ENCODE data around the gene ENTREP1.

- TF ChIP-seq, protein P1, sequence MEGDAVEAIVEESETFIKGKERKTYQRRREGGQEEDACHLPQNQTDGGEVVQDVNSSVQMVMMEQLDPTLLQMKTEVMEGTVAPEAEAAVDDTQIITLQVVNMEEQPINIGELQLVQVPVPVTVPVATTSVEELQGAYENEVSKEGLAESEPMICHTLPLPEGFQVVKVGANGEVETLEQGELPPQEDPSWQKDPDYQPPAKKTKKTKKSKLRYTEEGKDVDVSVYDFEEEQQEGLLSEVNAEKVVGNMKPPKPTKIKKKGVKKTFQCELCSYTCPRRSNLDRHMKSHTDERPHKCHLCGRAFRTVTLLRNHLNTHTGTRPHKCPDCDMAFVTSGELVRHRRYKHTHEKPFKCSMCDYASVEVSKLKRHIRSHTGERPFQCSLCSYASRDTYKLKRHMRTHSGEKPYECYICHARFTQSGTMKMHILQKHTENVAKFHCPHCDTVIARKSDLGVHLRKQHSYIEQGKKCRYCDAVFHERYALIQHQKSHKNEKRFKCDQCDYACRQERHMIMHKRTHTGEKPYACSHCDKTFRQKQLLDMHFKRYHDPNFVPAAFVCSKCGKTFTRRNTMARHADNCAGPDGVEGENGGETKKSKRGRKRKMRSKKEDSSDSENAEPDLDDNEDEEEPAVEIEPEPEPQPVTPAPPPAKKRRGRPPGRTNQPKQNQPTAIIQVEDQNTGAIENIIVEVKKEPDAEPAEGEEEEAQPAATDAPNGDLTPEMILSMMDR (conservative IDR thresholded peaks at IDR 0.05; ENCODE audit: low read length) = no peak
- no peak for TF ChIP-seq EZH2phosphoT487 (IDR thresholded peaks at IDR 0.05; ENCODE audit: borderline replicate concordance, low read depth, low read length)
Observed at GRCh38 chr9:69391946-69392345, 66.9 kb downstream of the ENTREP1 start.
